OCI-LY3 (cell line): ENCODE data around the gene NYAP2.

Experiments
- H2AFZ ChIP-seq: fragments of 200-600, 300-600 bp; shearing (Covaris generic); 2 replicates; pipeline ENCODE4 v1.6.0; 2014; ENCODE audit warnings: antibody characterized with exemption, low read depth, low read length
- H3K27ac ChIP-seq: fragments of 200-600, 300-600 bp; sonication (generic); 2 replicates; pipeline ENCODE4 v1.5.1; 2014; ENCODE audit warnings: mild to moderate bottlenecking, low read length, moderate library complexity, mixed read lengths
- H3K27me3 ChIP-seq: fragments of 200-600, 300-600 bp; sonication (generic); 2 replicates; pipeline ENCODE4 v1.6.1; 2014; ENCODE audit warnings: low read depth, low read length, mixed read lengths
- H3K36me3 ChIP-seq: fragments of 200-600, 300-600 bp; sonication (generic); replicated peaks from 2 replicates; pipeline ENCODE3; 2014; ENCODE audit warnings: low read depth, low read length, mixed read lengths
- H3K4me1 ChIP-seq: fragments of 300-600, 200-600 bp; sonication (generic); 2 replicates; pipeline ENCODE4 v1.6.1; 2014; ENCODE audit warnings: low read length, mixed read lengths
- H3K4me2 ChIP-seq: fragments of 200-600, 300-600 bp; sonication (generic); 2 replicates; pipeline ENCODE4 v1.6.1; 2014; ENCODE audit warnings: low read length, mixed read lengths
- H3K4me3 ChIP-seq: fragments of 300-600, 200-600 bp; sonication (generic); 2 replicates; pipeline ENCODE4 v1.5.1; 2014; ENCODE audit warnings: antibody characterized with exemption, mild to moderate bottlenecking, low read length, moderate library complexity
- H3K79me2 ChIP-seq: fragments of 300-600, 200-600 bp; shearing (Covaris generic); 2 replicates; pipeline ENCODE4 v1.6.1; 2014; ENCODE audit warnings: mild to moderate bottlenecking, low read length, mixed read lengths
- H3K9ac ChIP-seq: fragments of 300-600, 200-600 bp; shearing (Covaris generic); 2 replicates; pipeline ENCODE4 v1.6.0; 2014; ENCODE audit warnings: mild to moderate bottlenecking, low read length, moderate library complexity
- H3K9me3 ChIP-seq: fragments of 200-600, 300-600 bp; shearing (Covaris generic); 2 replicates; pipeline ENCODE4 v1.6.1; 2014; ENCODE audit warnings: low read length, mixed read lengths; ENCODE audit not compliant: insufficient read depth
- H4K20me1 ChIP-seq: fragments of 200-600, 300-600 bp; sonication (generic); 2 replicates; pipeline ENCODE4 v1.6.1; 2016; ENCODE audit warnings: low read length, mixed read lengths; ENCODE audit not compliant: insufficient read depth
- CTCF ChIP-seq: fragments of 200-600, 300-600 bp; sonication (generic); IDR thresholded peaks from 2 replicates; pipeline ENCODE4 v1.5.1; 2014; ENCODE audit warnings: antibody characterized with exemption, low read length, low read depth
- EZH2phosphoT487 ChIP-seq: fragments of 200-600 bp; shearing (Covaris generic); IDR thresholded peaks from 2 replicates; pipeline ENCODE4 v1.6.1; 2018; ENCODE audit warnings: antibody characterized with exemption, mixed run types, low read depth

Gene NYAP2

GRCh38 chr2:225532096-225532495 is 132.6 kb downstream of the NYAP2 start:
- no peaks in the 10 kb centered on the region for H3K4me1 ChIP-seq
- H3K79me2 ChIP-seq, result no peaks in the 10 kb centered on the region
- H3K9me3 ChIP-seq, result no peaks in the 10 kb centered on the region
- no peaks in the 10 kb centered on the region for H3K27me3 ChIP-seq
- no peak overlapping the region for H3K4me3 ChIP-seq
- H3K36me3 ChIP-seq, result no peaks in the 10 kb centered on the region
- no peak overlapping the region for H2AFZ ChIP-seq
- no peak overlapping the region for H3K9ac ChIP-seq
- no peak overlapping the region for H3K4me2 ChIP-seq
- no peak overlapping the region for H3K27ac ChIP-seq
- TF ChIP-seq CTCF, result no peak
- no peak for TF ChIP-seq EZH2phosphoT487
- H4K20me1 ChIP-seq, result no peaks in the 10 kb centered on the region

DNA sequence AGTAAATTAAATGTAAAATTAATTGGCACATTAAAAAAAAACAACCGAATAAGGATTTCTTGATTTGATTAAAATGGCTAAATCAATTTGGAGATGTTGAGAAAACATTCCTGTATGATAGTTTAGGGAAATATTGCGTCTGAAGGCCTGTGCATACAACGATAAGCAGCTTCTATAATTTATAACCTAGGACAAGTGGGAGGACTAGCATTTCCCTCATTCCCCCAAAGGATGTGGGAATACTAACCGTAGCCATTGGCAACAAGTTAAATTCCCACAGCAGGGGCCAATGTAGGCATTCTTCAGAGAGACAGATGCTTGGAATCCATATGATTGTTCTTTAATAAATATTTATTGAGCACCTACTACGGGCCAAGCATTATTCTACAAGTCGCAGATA is 134.5 kb downstream of the NYAP2 start:
- Histone ChIP-seq H3K27ac (no peak overlapping the region), H3K4me1 (no peaks in the 10 kb centered on the region), H3K36me3 (no peaks in the 10 kb centered on the region), H3K9ac (no peak overlapping the region), H3K9me3 (no peaks in the 10 kb centered on the region), H3K27me3 (no peaks in the 10 kb centered on the region), H3K79me2 (no peaks in the 10 kb centered on the region), H3K4me3 (no peak overlapping the region), H3K4me2 (no peak overlapping the region), H4K20me1 (no peaks in the 10 kb centered on the region), H2AFZ (no peak overlapping the region)
- TF ChIP-seq EZH2phosphoT487 (no peak), CTCF (no peak)

- Histone ChIP-seq H4K20me1 (no peaks in the 10 kb centered on the region), H3K27ac (no peak overlapping the region), H3K36me3 (no peaks in the 10 kb centered on the region), H3K4me3 (no peak overlapping the region), H3K4me2 (no peak overlapping the region), H3K4me1 (no peaks in the 10 kb centered on the region), H3K9me3 (no peaks in the 10 kb centered on the region), H3K27me3 (no peaks in the 10 kb centered on the region), H3K79me2 (no peaks in the 10 kb centered on the region), H3K9ac (no peak overlapping the region), H2AFZ (no peak overlapping the region)
- TF ChIP-seq CTCF, result no peak
- TF ChIP-seq EZH2phosphoT487, result no peak
Observed at GRCh38 chr2:225534697-225535096, 135.2 kb downstream of the NYAP2 start.

GRCh38 chr2:225536036-225536435 is 136.5 kb downstream of the NYAP2 start:
- Histone ChIP-seq H3K36me3 (no peaks in the 10 kb centered on the region), H3K27me3 (no peaks in the 10 kb centered on the region), H3K79me2 (no peaks in the 10 kb centered on the region), H2AFZ (no peak overlapping the region), H3K4me1 (no peaks in the 10 kb centered on the region), H3K4me2 (no peak overlapping the region), H3K9me3 (no peaks in the 10 kb centered on the region), H4K20me1 (no peaks in the 10 kb centered on the region), H3K27ac (no peak overlapping the region), H3K4me3 (no peak overlapping the region), H3K9ac (no peak overlapping the region)
- TF ChIP-seq EZH2phosphoT487 (no peak), CTCF (no peak)
